GM18867 (cell line): ENCODE measurements around the gene ZPBP2.
"Not testable (repeated sequence)": the region's sequence is repeated elsewhere in the genome, so short reads cannot be mapped to it uniquely, and the experiment has no call there.

Experiments
- ATAC-seq: cut with Tn5 transposase; IDR thresholded peaks from one replicate; pipeline ENCODE4 v1.9.1; 2021; ENCODE audit warnings: mild to moderate bottlenecking, moderate library complexity; ENCODE audit not compliant: unreplicated experiment

ZPBP2 gene

DNA sequence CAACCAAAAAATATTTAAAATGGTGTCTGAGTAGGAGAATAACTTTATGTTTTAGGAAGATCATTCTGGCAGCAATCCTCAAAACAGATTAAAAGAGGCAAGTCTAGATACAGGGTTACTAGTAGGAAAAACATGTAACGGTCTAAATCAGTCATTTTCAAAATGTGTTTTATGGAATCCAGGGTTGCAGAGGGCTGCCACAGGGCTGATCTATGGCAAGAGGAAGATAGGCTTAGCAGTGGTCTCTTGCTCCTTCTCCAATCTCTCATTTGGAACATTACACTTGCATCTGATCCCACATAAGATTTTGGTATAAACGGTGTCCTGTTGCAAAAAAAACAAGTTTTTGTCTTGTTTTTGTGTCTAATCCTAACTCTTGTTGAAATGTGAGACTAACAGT lies 13.1 kb upstream of the ZPBP2 start:
- ATAC-seq: no peak

DNA sequence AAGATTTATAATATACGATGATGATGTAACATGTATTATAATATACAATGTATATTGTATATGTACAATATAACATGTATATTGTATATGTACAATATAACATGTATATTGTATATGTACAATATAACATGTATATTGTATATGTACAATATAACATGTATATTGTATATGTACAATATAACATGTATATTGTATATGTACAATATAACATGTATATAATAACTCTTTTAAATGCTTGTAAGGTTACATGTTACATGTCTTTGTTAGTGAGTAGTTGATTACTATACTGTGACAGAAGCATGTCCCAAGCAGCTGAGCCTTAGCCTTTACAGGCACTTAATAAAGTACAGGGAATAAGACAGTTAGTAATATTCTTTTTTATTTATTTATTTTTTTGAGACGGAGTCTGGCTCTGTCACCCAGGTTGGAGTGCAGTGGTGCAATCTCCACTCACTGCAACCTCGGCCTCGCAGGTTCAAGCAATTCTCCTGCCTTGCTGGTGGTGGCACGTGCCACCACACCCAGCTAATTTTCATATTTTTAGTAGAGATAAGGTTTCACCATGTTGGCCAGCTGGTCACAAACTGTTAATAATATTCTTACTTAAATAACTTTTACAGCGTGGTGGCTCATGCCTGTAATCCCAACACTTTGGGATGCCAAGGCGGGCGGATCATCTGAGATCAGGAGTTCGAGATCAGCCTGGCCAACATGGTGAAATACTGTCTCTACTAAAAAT lies 11.9 kb upstream of the ZPBP2 start:
- ATAC-seq: not testable (repeated sequence)

DNA sequence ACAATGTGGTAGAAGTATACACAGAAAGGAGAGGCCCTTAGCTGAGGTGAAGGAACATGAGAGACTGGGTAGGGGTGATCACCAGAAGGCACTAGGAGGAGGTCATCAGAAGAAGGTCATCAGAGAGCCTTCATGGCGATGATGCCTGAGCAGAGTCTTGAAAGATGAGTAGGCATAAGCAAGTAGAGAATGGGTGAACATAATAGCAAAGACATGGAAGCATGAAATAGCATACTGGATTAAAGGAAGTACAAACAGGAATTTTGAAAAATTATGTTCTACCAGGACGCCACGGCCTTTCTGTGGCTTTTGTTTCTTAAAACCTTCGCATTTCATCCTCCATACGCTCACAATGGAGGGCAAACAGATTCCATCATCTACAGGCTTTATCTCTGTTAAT lies 6.8 kb upstream of the ZPBP2 start:
- ATAC-seq: no peak

DNA sequence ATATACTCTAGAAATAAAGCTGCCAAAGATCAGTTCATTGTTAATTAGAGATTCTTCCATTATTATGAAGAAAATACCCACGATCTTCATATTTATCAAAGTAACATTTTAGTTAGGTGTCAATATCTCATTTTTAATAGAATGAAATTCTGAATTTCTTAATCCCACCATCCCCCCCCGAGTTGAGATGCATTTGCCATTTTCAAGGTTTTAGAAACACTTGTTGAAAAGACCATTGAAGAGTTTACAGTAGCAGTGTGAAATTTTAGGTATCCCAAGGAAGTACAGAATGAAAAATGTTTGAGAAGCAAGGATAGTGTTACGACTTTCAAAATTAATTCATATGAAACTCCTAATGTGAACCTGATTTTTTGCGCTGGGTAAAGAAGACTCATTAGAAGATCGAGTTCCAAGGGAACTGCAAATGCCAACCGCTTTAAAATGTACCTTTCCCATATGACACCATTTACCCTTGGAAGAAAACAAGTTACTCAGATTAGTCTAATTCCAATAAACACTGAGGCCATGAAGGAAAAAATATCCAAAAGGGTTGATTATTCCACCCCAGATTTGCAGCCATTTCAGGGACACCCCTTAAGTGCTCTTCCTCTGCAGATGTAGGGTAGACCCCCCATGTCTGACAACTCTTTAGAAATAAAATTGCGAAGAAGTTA lies 4.6 kb upstream of the ZPBP2 start:
- no peak for ATAC-seq

DNA sequence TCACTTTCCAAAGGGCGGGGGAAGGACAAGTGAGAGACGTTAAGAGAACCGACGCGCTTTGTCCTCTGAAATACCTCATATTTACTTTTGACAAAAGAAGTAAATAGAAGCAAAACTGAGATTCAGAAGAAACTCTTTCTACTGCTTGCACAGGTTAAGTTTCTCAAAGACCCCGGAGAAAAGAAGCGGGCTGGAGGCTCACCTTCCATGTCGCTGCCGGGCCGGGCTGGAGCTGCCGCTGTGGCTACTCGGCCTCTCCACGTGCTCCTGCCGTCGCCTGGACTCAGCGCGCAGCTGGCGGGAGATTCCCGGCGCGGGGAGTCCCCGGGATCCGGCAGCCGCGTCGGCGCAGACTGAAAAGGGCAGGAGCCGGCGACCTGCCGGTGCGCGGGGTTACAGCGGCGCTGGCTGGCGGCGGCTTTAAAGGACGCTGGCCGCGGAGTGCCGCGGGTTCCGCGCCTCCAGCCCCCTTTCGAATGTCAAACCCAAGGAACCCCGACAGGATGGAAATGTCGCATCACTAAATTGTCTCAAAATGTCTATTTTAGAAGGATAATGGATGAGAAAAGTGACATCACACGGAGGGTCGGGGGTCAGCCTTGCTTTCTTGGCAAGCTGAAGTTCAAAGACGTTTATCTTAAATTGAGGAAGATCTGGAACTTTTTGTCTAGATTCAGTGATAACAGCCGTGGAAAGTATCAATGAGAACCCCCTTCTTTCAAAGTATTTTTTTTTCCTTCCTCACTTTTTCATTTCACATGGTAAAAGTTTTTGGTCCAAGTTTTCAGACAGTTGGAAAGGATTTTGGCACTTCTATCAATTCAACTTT lies 3.9 kb upstream of the ZPBP2 start, which contains the start of gene IKZF3:
TSS of gene IKZF3 (minus strand) at position 395 of the 829 bp plus-strand sequence. CDS start at position 209, 186 bp downstream.
- ATAC-seq: peak; percentile 31

GRCh38 chr17:39866013-39866730 lies 1.8 kb upstream of the ZPBP2 start:
- ATAC-seq: no peak

DNA sequence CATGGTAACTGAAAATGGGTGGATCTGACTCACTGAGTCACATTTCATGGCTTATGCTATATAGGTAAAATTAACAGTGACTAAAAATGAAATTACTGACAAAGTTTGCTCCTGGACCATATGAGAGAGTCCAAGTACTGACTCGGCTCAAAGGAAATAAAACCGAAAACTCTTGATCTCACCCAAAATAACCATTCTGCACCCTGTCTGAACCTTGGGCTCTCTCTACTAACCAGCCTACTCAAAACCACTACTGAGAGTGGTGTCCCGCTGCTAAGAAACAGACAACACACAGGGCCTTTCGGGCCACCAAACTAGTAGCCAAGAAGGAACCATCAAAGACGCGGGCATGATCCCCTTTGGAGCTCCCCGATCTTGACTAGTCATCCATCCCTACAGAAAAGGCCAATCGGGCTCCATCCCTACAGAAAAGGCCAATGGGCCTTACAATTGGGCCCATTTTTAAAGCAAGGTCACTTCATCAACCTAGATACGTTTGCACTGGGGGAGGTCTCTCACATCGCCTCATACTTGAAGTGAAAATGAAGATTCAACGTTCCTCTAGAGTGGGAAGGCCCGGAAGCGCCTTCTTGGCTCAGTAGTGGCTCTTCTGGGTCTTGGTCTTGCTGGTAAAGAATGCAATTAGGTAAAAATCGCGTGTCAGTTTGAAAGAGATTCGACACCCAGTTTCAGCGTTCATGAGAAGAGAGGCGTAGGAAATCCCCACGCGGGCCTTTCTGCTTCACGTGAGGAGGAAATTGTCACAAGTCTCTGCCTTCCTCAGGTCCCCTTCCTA lies 720 bp upstream of the ZPBP2 start:
- ATAC-seq: peak; percentile 62

GRCh38 chr17:39868554-39868942 lies 546 bp downstream of the ZPBP2 start:
- ATAC-seq: no peak

DNA sequence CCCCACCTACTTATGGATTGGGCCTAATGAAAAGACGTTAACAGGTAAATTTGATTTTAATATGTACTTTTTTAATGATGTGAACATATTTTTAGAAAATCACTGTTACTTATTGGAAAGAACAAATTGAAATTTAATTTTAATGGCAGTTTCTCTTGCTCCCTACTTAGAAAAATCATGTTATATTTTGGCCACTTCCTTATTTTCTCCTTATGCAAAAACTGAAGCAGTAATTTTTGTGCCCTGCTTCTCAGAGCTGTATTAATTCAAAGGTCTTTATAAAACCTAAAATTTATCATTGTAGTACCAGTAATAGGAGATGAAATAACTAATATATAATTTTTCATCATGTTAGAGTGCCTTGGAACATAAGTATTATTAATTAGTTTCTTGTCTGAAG lies 2.8 kb downstream of the ZPBP2 start:
- ATAC-seq: no peak

GRCh38 chr17:39871801-39872200 lies 3.8 kb downstream of the ZPBP2 start:
- no peak for ATAC-seq

- no peak for ATAC-seq
Observed at GRCh38 chr17:39872751-39873150, 4.7 kb downstream of the ZPBP2 start.

DNA sequence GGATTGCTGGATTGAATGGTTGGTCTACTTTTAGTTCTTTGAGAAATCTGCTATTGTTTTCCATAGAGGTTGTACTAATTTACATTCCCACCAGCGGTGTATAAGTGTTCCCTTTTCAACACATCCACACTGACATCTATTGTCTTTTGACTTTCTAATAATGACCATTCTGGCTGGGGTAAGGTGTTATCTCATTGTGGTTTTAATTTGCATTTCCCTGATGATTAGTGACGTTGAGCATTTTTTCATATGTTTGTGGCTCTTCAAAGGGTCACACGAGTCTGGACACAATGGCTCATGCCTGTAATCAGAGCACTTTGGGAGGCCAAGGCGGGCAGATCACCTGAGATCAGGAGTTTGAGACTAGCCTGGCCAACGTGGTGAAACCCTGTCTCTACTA lies 18.1 kb downstream of the ZPBP2 start:
- not testable (repeated sequence) for ATAC-seq

DNA sequence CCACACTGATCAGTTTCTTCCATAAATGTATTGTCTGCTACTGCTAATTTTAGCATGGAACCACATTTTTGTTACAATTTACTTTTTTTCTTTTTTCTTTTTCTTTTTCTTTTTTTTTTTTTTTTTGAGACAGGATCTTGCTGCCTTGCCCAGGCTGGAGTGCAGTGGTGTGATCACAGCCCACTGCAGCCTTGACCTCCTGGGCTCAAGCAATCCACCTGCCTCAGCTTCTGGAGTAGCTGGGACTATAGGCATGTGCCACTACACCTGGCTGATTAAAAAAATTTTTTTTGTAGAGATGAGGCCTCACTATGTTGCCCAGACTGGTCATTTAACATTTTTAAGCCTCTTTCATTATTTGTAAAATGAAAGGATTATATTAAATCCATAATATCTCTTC lies 19.1 kb downstream of the ZPBP2 start:
- ATAC-seq: no peak

DNA sequence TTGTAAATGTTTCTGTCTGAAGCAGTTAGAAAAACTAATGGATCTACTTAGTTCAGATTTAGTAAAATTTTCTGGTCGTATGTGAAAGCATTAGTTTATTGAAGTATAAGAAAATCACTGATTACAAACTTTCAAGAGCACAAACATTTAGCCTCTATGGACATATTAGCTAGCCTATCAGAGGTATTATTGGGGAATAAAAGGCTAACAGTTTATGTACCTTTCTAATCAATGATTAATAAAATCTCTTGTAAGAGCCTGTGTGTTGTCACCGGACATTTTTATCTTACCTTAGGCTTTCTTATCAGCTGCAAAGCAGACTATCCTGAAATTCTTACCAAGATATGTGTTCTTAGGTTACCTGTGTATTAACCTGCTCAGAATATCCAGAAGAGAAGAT lies 21.2 kb downstream of the ZPBP2 start:
- ATAC-seq: no peak

DNA sequence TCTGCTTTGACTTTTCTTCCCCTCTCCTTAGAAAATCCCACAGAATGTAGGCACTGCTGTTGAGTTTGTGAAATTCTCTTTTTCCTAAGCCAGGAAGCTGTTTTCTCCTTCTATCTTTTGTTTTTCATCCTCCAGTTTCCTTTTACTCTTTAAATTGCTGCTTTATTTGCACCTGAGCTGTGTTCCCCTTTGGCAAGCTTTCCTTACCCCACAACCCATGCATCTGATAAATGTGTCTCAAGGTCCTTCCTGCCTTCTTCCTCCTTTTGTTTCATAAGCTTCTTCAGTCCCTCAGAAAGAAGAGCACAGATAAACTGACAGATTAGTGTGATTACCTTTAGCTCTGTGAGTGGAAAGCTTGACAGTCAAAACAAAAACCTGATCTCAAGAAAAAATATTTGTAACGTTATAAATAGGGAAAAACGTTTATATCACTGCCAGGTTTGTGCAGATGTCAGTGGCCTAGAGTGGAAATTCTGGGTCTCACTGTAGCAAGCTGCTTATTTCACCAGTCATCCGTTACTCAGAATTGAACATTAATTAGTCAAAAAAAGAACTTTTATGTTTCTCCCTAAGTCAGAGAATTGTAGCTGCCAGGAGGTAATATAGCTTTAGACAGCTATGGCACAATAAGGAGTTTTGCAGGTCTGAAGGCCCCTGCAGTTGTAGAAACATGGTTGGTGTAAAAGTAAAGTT lies 26.8 kb downstream of the ZPBP2 start:
- no peak for ATAC-seq

DNA sequence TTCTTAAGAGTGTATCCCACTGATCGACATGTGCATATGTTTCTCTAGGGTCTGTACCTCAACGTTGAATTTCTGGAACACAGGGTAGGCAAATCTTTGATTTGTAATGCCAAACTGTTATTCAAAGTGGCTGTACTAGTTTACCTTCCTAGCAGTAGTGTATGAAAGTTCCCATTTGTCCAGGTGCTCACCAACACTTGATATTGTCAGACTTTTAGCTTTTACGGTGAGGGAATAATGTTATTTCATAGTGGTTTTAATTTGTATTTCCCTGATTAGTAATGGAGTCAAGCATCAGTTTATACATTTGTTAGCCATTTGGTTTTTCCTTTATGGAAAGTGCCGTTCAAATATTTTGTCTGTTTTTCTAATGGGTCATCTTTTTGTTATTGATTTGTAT lies 30.1 kb downstream of the ZPBP2 start:
- ATAC-seq: no peak

DNA sequence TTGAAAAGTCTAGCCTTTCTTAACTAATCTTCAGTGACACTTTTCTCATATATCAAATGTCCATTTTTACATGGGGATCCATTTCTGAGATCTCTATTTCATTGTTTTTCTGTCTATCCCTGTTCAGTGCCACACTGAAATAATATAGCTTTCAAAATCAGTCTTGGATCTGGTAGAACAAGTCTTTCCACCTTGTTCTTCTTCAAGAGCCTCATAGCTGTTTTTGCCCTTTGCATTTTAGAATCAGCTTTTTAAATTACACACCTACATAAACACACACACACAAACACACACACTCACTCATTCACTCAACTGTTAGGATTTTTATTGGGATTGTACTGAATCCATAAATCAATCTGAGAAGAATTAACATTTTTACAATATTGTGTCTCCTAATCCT lies 31.2 kb downstream of the ZPBP2 start:
- no peak for ATAC-seq

DNA sequence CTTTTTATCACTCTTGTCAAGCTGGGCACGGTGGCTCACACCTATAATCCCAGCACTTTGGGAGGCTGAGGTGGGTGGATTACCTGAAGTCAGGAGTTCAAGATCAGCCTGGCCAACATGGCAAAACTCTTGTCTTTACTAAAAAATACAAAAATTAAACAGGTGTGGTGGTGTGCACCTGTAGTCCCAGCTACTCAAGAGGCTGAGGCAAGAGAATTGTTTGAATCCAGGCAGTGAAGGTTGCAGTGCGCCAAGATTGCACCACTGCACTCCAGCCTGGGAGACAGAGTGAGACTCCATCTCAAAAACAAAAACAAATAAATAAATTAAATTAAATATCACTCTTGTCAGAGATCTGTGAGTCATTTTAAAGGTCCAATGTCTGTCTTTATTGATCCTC lies 34.0 kb downstream of the ZPBP2 start:
- ATAC-seq: not testable (repeated sequence)

DNA sequence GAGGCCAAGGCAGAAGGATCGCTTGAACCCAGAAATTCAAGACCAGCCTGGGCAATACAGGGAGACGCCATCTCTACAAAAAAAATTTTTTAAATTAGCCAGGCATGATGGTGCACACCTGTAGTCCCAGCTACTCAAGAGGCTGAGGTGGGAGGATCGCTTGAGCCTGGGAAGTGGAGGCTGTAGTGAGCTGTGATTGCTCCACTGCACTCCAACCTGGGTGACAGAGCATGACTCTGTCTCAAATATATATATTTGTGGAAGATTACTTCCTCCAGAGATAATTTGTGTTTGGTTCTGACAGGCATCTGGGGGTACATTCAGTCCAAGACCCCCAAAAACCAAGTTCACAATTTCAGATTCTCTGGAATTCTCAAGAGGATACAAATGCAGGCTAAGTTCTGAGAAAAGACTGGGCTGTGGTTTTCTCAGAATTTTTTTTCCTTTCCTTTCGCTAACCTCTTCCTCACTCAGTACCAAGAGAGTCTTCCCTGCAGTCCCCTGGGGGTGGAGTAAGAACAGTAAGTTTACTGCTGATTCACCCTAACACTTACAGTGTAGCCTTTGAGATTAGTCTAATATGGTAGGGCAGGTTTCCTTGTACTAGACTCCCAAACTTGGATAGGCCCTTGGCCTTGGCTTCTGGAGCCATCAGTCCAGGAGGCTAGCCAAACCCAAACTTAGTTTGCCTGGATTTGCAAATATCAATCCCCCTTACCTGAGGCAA lies 35.3 kb downstream of the ZPBP2 start:
- no peak for ATAC-seq
